Colonic mucosa (tissue), 4 donors: ENCODE measurements around the gene RAB24. TPM values are rescaled to one million over a fixed set of nuclear protein-coding genes. Genes with fewer than 3 reads are reported as not detected.

Source experiments
- DNase-seq: peaks from one replicate; pipeline ENCODE4 v3.0.0-alpha.2; 2020
- H3K27ac ChIP-seq: fragments of 200-600 bp; one replicate; pipeline ENCODE4 v1.8.0; 2021
- H3K27me3 ChIP-seq: fragments of 200-600 bp; one replicate; pipeline ENCODE4 v1.8.0; 2021
- H3K36me3 ChIP-seq: fragments of 200-600 bp; one replicate; pipeline ENCODE4 v1.8.0; 2021
- H3K4me1 ChIP-seq: fragments of 200-600 bp; one replicate; pipeline ENCODE4 v1.8.0; 2021; ENCODE audit warnings: mild to moderate bottlenecking
- H3K4me3 ChIP-seq: fragments of 200-600 bp; one replicate; pipeline ENCODE4 v1.8.0; 2021
- H3K9ac ChIP-seq, 2 donors: one replicate each; pipeline ENCODE4 v1.7.0; 2013; ENCODE audit warnings: control low read depth in 2 of 2, low read depth in 2 of 2, low read length in 2 of 2
- H3K9me3 ChIP-seq: fragments of 200-600 bp; one replicate; pipeline ENCODE4 v1.8.0; 2021
- intact Hi-C: fragments of 100-400 bp; cut with DNase I; formaldehyde crosslinking; loops from one replicate; pipeline ENCODE4 v1.14.1; 2022
- total RNA-seq, 2 donors: library from RNA; stranded (reverse); fragmentation: NEBNext Ultra II Directional in 1 of 2; extraction: Animal tissue kit (Norgen Biotek cat#: 25700) in 1 of 2; gene quantifications; one replicate each; pipeline ENCODE4 v1.2.1, GENCODE V29; 2021
- TF ChIP-seq, protein P1 (sequence below): fragments of 200-600 bp; IDR thresholded peaks from one replicate; pipeline ENCODE4 v1.8.0; 2022; ENCODE audit warnings: antibody characterized with exemption, mild to moderate bottlenecking
- donor health status: healthy.
- donor health status: DM: no; HTN: no; CAD: no.
- donor health status: DM: no; HTN: no; CAD: no.

The RAB24 gene
- total RNA-seq: 10 to 100 TPM; 32.9 to 39.5 TPM

DNA sequence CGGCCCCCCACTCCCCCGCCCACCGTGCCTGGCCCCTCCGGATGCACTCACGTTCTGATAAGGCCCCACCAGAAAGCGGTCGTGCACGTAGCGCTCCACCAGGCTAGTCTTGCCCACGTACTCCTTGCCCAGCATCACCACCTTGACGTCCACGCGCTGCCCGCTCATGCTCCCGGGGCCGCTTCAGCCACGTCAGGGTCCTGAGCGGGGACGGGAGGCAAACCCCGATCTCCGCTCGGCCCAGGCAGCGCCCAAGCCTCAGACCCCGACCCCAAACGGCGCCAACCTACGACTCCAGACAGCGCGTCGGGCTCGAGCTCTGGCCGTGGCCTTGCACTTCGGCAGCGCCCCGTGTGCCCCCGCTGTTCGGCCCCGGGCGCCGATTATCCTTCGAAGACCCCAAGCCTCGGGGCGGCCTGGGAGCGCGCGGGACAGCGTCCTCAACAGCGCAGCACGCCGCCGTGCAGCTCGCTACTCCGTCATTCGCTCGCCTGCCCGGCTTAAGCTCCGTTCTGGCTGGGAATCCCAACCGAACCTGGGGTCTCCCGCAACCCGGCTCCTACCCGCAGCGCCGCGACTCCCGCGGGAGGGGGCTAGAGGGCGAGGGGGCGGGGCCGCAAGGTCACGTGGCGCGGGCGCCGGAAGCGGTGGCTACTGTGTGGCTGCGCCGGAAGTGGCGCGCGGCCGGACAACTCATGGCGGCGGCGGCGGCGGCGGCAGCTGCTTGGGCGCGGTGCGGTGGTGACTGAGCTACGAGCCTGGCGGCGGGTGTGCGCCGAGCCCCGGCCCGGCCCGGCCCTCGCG lies at the start of gene RAB24, which contains the start of gene PRELID1:
RAB24 (minus strand) TSS at position 599 of the 804 bp plus-strand sequence; CDS start at position 168, 431 bp downstream.
PRELID1 (plus strand) TSS at position 679 of the 804 bp plus-strand sequence. CDS start 187 bp downstream, outside the sequence.
- Histone ChIP-seq H3K9ac (peak within 1 kb of the TSS; percentile 98 to 99), H3K27me3 (no peaks in the 10 kb centered on the region), H3K9me3 (no peaks in the 10 kb centered on the region), H3K4me3 (peak within 1 kb of the TSS; percentile 95), H3K36me3 (peaks cover 6% of the 10 kb centered on the region), H3K4me1 (peaks cover 36% of the 10 kb centered on the region), H3K27ac (peak within 1 kb of the TSS; percentile 89)
- DNase-seq: peak; percentile 90
- intact Hi-C loops: no loop called here
- TF ChIP-seq, protein P1, sequence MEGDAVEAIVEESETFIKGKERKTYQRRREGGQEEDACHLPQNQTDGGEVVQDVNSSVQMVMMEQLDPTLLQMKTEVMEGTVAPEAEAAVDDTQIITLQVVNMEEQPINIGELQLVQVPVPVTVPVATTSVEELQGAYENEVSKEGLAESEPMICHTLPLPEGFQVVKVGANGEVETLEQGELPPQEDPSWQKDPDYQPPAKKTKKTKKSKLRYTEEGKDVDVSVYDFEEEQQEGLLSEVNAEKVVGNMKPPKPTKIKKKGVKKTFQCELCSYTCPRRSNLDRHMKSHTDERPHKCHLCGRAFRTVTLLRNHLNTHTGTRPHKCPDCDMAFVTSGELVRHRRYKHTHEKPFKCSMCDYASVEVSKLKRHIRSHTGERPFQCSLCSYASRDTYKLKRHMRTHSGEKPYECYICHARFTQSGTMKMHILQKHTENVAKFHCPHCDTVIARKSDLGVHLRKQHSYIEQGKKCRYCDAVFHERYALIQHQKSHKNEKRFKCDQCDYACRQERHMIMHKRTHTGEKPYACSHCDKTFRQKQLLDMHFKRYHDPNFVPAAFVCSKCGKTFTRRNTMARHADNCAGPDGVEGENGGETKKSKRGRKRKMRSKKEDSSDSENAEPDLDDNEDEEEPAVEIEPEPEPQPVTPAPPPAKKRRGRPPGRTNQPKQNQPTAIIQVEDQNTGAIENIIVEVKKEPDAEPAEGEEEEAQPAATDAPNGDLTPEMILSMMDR: peak; percentile 11

DNA sequence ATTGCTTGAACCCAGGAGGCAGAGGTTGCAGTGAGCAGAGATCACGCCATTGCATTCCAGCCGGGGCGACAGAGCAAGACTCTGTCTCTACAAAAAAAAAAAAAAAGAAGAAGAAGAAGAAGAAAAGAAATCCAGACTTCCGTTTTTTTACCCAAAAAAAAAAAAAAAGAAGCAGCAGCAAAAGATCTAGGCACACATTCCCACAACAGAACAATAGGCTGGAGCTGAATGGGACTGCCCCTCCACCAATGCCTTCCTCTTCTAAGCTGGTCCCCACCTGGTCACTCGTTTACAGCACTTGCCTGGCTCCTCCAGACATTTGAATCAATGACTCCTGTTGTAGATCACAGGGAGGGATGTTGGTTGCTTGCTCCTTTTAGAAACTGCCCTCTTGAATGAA lies 49.6 kb upstream of the RAB24 start:
- Histone ChIP-seq H3K4me3 (no peak overlapping the region), H3K27ac (no peak overlapping the region), H3K9ac (no peak overlapping the region), H3K4me1 (peaks cover 11% of the 10 kb centered on the region), H3K36me3 (no peaks in the 10 kb centered on the region), H3K27me3 (no peaks in the 10 kb centered on the region), H3K9me3 (no peaks in the 10 kb centered on the region)
- TF ChIP-seq, protein P1: no peak
- intact Hi-C loops: no loop called here
- DNase-seq: no peak

DNA sequence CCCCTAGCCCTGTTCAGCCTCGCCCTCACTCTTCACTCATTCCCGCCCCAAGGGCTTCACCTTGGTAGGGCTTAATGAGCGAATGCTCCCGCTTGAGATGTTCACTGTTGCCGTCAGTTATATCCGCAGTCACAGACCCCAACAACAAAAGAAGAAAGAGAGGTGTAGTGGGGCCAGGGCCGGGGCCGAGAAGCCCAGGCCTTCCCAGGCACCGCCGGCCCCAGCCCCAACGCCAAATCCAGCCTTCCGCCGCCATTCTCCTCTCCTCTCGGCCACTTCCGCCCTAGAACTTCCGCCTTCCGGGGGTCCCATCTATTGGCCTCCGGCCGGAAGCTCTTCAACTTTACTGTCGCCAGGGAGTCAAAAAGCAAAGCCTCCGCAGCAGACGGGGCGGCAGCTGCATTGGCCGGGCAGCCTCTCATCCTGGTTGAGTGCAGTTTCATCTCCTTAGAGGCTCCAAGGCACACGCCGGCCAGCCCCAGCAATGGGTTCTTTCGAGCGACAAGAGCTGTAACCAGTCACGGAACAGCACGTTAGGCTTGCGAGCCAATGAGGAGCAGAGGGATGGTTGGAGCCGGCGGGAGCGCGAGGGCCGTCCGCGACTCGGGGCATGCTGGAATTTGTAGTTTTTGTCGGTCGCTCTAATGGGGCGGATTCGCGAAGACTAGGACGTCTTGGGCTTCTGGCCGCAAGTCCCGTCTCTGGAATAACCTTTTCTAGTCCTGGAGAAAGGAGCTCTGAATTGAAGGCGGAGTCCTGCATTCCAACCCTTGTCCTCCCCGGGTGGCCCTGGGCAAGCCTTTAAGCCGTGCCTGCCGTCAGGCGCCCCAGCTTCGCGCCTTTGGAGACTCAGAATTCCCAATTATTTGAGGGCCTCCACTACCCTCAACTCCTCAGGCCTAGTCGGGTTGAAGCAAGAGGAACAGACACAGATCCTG lies 48.1 kb upstream of the RAB24 start, which contains the start of gene LMAN2:
LMAN2 (minus strand) TSS at position 277 of the 938 bp plus-strand sequence; CDS start at position 256, 21 bp downstream.
- intact Hi-C loops: no loop called here
- no peaks in the 10 kb centered on the region for H3K27me3 ChIP-seq
- peak within 1 kb of the TSS; percentile 87 for H3K4me3 ChIP-seq
- no peaks in the 10 kb centered on the region for H3K9me3 ChIP-seq
- peaks cover 10% of the 10 kb centered on the region for H3K4me1 ChIP-seq
- DNase-seq: peak; percentile 97
- peak within 1 kb of the TSS; percentile 94 for H3K27ac ChIP-seq
- no peaks in the 10 kb centered on the region for H3K36me3 ChIP-seq
- TF ChIP-seq, protein P1: no peak
- H3K9ac ChIP-seq: peak within 1 kb of the TSS; percentile 74 to 93

DNA sequence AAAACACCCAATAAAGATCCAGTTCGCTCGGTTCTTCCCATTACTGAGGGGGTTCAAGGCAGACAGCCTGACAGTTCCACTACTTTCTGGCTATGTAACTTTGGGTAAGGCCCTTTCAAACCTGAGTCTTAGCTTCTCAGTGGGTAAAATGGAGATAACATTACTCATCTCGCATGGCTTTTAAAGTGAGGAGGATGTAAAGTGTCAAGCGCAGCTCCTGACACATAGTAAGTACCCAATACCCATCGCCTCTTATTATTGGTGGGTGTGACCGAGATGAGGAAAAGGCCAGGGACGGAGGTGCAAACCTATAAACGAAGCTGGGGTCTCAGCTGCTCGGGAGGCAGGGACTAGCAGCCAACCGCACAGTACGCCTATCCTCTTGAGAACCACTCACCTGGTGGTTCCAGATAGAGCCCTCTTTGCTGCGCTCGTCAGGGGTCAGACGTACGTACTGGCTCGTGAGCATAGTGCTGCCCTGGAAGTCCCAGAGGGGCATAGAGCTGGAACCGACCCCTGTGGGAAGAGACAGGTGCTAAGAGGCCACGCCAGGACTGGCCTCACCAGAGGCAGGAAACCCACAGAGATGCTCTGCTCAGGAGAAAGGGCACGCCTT lies 47.4 kb upstream of the RAB24 start:
- no peak for DNase-seq
- peak overlapping the region; percentile 87 for H3K4me3 ChIP-seq
- intact Hi-C loops: no loop called here

More for the DNA sequence above, 47.4 kb upstream of the RAB24 start:
- Histone ChIP-seq H3K9me3 (no peaks in the 10 kb centered on the region), H3K27ac (peak overlapping the region; percentile 94), H3K4me1 (peaks cover 10% of the 10 kb centered on the region), H3K9ac (peak overlapping the region; percentile 74 to 93), H3K27me3 (no peaks in the 10 kb centered on the region), H3K36me3 (no peaks in the 10 kb centered on the region)
- TF ChIP-seq, protein P1: no peak
